GM12865 (cell line): ENCODE measurements around the gene LYRM7.

Source experiments
- DNase-seq: peaks from one replicate; pipeline ENCODE4 v3.0.0; 2010; ENCODE audit warnings: low read depth
- H3K4me3 ChIP-seq: 2 replicates; pipeline ENCODE4 v1.5.1; 2011; ENCODE audit warnings: mild to moderate bottlenecking, low read depth, low read length, control low read depth
- CTCF ChIP-seq: IDR thresholded peaks from 2 replicates; pipeline ENCODE4 v1.5.1; 2011; ENCODE audit warnings: low read length, control low read depth, low read depth, inconsistent platforms; ENCODE audit not compliant: insufficient read depth; ENCODE audit errors: missing control alignments

The LYRM7 gene

GRCh38 chr5:131254741-131255140, 84.0 kb downstream of the LYRM7 start:
- DNase-seq: no peak
- TF ChIP-seq CTCF: no peak
- no peak overlapping the region for H3K4me3 ChIP-seq
